GM19395 (cell line): ENCODE data around the gene PDE5A.
"Not testable (repeated sequence)": the region's sequence is repeated elsewhere in the genome, so short reads cannot be mapped to it uniquely, and the experiment has no call there.

Experiments
- ATAC-seq: cut with Tn5 transposase; IDR thresholded peaks from one replicate; pipeline ENCODE4 v1.9.1; 2021; ENCODE audit warnings: mild to moderate bottlenecking, moderate library complexity; ENCODE audit not compliant: unreplicated experiment

The PDE5A gene

GRCh38 chr4:119646347-119647071 is 17.9 kb upstream of the PDE5A start:
- no peak for ATAC-seq

DNA sequence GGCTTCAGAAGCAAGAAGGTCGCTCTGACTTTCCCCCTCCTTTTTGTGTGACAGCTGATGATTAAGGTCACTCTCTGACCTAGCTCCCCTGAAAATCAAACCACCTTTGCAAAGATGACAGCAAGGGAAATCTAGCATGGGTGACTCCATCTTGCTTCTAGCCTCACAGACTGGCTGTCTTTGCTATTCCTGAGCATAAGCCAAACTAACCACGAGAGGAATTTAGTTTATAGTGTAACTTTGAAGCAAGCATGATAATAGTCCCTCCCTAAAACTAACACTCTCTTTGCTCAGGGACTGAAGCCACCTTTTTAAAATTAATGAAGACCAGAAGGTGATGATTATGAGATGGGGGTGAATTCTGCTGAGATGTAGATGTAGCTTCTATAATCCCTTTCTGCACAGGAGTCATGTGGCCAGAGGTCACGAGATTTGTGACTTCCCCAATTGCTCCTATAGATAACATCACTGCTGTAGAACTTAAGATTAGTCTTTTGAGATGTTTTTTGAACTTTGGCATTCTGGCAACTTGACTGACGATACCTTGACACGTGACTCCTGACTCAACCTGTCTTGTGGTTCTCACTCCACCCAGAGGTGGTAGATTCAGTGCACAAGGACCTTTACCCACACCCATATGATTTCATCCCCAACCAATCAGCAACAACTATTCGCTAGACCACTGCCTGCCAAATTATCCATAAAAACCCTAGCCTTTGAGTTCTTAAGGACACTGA is 14.9 kb upstream of the PDE5A start:
- ATAC-seq, result no peak

DNA sequence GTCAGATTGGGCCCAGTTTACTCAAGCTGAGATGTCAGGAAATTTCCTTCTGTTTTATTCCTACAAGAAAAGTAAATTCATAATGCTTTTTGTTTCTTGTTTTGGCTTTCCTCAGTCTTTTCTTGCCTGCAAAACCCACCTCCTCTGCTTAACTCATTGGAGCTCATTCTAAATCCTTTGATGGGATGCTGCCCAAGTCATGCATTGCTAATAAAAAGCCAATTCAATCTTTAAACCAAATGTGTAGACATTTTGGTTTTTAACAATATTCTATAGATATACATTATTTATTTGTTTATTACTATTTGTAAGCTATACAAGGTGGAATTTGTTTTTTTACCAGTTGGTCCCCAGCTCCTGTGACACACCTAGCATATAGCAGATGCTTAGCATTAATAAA is 13.2 kb upstream of the PDE5A start:
- no peak for ATAC-seq

GRCh38 chr4:119638359-119638758 is 9.8 kb upstream of the PDE5A start:
- no peak for ATAC-seq

- not testable (repeated sequence) for ATAC-seq
These were observed 8.2 kb upstream of the PDE5A start for GRCh38 chr4:119636851-119637250.

GRCh38 chr4:119632216-119632615 is 3.6 kb upstream of the PDE5A start:
- ATAC-seq, result no peak

GRCh38 chr4:119629142-119629471 is 503 bp upstream of the PDE5A start:
- ATAC-seq, result peak; percentile 47

DNA sequence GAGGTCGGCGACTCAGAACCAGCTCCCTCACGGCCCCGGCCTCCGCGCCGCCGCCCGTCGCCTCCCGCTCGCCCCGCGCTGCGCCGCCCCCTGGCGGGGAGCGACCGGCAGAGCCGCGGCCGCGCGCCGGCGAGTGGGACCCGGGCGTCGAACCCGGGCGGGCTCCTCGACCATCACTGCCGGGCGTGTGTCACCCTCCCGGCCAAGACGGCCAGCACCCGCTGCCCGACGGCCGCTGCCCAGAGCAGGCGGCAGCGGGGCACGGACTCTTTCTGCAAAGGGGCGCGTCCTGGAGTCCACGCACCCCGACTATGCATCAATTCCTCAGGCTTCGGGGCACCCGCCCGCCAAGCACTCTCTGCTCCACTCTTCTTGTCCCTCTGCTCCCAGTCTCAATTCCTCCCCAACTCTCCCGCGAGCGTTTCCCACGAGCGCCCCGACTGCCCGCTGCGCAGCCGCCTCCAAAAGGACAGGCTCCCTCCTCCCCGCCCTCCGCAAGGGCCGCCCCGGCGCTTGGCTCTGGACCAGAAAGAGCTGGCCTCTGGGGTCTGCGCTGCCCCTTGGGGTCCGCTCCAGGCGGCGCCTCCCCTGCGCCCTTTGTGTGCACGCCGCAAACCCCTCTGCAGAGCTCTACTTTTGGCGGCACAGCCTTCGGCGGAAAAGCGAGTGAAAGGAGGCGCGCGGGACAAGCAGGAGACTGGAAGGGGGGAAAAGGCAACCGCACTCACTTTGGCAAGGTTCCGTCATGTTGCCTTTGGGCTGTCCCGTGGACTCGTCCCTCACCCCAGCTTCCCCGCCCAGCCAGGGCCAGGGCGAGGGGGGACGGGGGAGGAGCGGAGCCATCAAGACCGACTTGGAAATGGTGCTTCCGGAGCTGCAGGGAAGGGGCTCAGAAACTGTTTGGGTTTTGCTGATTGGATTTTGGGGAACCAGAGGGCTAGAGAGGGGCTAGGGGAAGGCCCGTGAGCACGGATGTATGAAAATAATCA is 1.0 kb downstream of the PDE5A start:
- ATAC-seq, result peak; percentile 50

GRCh38 chr4:119626943-119627266 is 1.7 kb downstream of the PDE5A start:
- ATAC-seq, result no peak

GRCh38 chr4:119626420-119626819 is 2.2 kb downstream of the PDE5A start:
- ATAC-seq, result no peak

DNA sequence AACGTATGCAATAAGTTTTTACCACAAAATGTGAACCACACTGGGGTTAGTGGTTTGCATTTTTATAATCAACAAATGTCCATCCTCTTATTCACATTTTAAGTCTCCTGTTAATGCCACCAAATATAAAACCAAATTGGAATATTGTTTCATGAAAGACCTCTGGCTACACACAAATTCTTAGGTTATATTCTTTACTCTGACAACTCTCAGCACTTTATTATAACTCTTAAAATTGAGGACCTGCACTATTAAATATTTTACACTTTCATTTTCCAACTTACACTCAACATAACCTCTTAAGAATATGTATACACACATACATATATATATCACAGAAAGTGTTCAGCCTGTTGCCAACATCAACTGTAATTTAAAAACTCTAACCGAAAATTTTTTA is 2.8 kb downstream of the PDE5A start:
- no peak for ATAC-seq

DNA sequence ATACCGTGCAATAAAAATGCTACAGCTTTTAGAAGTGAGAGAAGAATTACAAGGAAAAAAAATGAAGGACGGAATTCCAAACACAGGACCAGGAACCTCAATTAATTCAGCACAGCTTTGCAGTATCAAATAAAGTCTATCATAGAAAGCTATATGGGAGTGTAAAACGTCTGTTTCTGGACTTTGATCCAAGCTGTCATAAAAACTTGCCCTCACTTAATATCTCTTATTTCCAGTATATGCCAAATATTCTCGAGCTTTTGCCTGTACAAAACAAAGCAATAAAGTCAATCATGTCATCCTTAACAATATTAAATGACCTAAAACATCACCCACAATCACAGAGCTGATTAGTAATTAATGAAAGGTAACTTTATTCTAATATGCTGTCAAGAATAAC is 4.2 kb downstream of the PDE5A start:
- no peak for ATAC-seq

GRCh38 chr4:119623025-119623424 is 5.6 kb downstream of the PDE5A start:
- no peak for ATAC-seq

GRCh38 chr4:119615068-119615719 is 13.4 kb downstream of the PDE5A start:
- no peak for ATAC-seq

DNA sequence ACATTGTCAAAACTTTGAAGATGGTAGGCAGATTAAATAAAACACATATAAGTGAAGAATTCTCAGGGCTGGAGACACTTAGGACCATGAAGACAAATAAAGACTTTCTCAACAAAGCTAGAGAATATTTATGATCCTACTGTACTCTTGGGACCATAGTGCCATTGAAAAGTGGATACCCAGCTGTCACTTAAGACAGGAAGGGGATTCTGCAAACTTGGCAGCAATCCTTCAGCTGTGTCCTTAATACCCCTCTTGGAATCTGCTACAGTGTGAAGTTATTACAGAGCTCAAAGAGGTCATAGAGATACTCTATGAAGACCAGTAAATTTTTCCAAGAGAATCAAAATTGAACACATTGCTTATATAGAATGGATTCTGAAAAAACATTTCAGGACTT is 24.3 kb downstream of the PDE5A start:
- ATAC-seq, result no peak

- no peak for ATAC-seq
These were observed 26.2 kb downstream of the PDE5A start for GRCh38 chr4:119602366-119602765.

- no peak for ATAC-seq
These were observed 30.1 kb downstream of the PDE5A start for GRCh38 chr4:119598521-119598920.

GRCh38 chr4:119597377-119597776 is 31.2 kb downstream of the PDE5A start:
- ATAC-seq, result no peak

GRCh38 chr4:119593698-119594097 is 34.9 kb downstream of the PDE5A start:
- ATAC-seq, result no peak

DNA sequence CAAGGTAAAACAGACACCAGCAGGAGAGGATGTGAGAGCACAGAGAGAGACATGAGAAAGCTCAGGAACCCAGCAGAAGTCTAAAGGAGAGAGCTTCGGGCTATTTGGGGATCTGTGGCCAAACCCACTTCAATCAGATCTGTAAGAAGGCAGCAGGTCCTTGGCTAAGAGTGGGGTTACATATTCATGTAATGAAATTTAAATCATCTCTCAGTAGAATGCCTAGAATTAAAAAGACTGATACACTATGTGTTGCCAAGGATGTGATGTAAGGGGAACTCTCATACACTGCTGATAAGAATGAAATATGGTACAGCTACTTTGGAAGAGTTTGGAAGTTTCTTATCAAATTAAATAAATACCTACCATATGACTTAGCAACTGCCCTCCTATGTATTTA is 35.8 kb downstream of the PDE5A start:
- no peak for ATAC-seq

GRCh38 chr4:119589165-119589564 is 39.4 kb downstream of the PDE5A start:
- no peak for ATAC-seq
